Measurements from ENCODE around the gene FMOD.

The FMOD gene

DNA sequence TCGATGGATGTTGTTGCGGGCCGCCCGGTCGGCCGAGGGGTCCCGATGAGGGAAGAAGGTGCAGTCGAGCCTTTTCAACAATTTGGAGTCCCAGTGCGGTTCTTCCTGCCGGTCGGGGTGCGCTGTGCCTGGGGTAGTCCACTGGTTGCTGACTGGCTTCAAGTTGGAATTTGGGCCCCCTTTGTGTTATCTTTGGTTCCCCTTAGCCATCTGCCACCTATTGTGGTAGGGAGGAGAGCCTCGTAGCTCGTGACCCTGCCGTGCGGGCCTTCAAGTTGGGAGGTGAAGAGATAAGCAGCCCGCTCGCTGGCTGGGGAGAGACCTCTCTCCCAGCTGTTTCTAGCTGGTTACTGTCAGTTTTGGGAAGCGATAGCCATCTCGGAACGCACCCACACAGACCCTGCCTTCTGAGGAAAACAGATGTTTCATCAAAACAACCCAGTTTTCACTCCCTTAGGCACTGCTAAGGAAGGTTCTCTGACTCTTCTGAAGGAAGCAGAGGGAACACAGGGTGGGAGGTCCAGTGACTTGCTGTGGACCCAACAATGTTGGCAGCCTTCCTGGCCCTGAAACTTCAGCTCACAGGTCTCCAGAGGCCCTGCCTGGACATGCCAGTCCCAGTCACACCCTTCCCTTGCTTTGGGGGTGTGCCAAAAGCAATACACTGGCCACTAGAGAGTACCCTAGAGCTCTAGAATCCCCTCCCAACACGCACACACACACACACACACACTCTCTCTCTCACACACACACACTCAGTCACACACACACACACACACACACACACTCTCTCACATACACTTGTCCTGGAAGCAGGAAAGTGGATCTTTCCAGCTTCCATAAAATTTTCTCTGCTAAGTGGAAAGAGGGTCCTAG lies 44.6 kb downstream of the FMOD start (continued):
- TF ChIP-seq, protein P1, sequence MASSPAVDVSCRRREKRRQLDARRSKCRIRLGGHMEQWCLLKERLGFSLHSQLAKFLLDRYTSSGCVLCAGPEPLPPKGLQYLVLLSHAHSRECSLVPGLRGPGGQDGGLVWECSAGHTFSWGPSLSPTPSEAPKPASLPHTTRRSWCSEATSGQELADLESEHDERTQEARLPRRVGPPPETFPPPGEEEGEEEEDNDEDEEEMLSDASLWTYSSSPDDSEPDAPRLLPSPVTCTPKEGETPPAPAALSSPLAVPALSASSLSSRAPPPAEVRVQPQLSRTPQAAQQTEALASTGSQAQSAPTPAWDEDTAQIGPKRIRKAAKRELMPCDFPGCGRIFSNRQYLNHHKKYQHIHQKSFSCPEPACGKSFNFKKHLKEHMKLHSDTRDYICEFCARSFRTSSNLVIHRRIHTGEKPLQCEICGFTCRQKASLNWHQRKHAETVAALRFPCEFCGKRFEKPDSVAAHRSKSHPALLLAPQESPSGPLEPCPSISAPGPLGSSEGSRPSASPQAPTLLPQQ (tag by site-specific recombination; IDR thresholded peaks at IDR 0.05), result peak; percentile 98
- no peak for TF ChIP-seq ZIC2 (tag by site-specific recombination; IDR thresholded peaks at IDR 0.05)
- peak; percentile 92 for TF ChIP-seq ZNF19 (tag by site-specific recombination; IDR thresholded peaks at IDR 0.05; ENCODE audit: low read depth)
- TF ChIP-seq ZXDB (tag by site-specific recombination; IDR thresholded peaks at IDR 0.05), result peak; percentile 95
- TF ChIP-seq, protein P2, sequence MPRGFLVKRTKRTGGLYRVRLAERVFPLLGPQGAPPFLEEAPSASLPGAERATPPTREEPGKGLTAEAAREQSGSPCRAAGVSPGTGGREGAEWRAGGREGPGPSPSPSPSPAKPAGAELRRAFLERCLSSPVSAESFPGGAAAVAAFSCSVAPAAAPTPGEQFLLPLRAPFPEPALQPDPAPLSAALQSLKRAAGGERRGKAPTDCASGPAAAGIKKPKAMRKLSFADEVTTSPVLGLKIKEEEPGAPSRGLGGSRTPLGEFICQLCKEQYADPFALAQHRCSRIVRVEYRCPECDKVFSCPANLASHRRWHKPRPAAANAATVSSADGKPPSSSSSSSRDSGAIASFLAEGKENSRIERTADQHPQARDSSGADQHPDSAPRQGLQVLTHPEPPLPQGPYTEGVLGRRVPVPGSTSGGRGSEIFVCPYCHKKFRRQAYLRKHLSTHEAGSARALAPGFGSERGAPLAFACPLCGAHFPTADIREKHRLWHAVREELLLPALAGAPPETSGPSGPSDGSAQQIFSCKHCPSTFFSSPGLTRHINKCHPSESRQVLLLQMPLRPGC (tag by site-specific recombination; IDR thresholded peaks at IDR 0.05), result no peak
- TF ChIP-seq ZNF558 (tag by site-specific recombination; IDR thresholded peaks at IDR 0.05), result peak; percentile 91
- TF ChIP-seq, protein P3, sequence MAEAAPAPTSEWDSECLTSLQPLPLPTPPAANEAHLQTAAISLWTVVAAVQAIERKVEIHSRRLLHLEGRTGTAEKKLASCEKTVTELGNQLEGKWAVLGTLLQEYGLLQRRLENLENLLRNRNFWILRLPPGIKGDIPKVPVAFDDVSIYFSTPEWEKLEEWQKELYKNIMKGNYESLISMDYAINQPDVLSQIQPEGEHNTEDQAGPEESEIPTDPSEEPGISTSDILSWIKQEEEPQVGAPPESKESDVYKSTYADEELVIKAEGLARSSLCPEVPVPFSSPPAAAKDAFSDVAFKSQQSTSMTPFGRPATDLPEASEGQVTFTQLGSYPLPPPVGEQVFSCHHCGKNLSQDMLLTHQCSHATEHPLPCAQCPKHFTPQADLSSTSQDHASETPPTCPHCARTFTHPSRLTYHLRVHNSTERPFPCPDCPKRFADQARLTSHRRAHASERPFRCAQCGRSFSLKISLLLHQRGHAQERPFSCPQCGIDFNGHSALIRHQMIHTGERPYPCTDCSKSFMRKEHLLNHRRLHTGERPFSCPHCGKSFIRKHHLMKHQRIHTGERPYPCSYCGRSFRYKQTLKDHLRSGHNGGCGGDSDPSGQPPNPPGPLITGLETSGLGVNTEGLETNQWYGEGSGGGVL (tag by site-specific recombination; IDR thresholded peaks at IDR 0.05), result peak; percentile 99
- 0 out of 2 replicates have a peak, but pooled peaks have one; percentile 62 for TF ChIP-seq ZNF707 (tag by site-specific recombination; IDR thresholded peaks at IDR 0.05)
- no peak for TF ChIP-seq ZBTB17 (tag by site-specific recombination; IDR thresholded peaks at IDR 0.05)
- peak; percentile 63 for TF ChIP-seq ZNF629 (tag by site-specific recombination; IDR thresholded peaks at IDR 0.05)
- no peak for TF ChIP-seq ZNF114 (tag by site-specific recombination; IDR thresholded peaks at IDR 0.05)
- peak; percentile 87 for TF ChIP-seq ZBTB21 (tag by site-specific recombination; IDR thresholded peaks at IDR 0.05)
- TF ChIP-seq WT1 (tag by site-specific recombination; IDR thresholded peaks at IDR 0.05), result peak; percentile 33; the same call in 1 of the 2 replicates
- TF ChIP-seq, protein P4, sequence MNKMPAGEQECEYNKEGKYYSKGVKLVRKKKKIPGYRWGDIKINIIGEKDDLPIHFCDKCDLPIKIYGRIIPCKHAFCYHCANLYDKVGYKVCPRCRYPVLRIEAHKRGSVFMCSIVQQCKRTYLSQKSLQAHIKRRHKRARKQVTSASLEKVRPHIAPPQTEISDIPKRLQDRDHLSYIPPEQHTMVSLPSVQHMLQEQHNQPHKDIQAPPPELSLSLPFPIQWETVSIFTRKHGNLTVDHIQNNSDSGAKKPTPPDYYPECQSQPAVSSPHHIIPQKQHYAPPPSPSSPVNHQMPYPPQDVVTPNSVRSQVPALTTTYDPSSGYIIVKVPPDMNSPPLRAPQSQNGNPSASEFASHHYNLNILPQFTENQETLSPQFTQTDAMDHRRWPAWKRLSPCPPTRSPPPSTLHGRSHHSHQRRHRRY (tag by site-specific recombination; IDR thresholded peaks at IDR 0.05), result peak; percentile 99
- peak; percentile 93 for TF ChIP-seq ZNF423 (tag by site-specific recombination; IDR thresholded peaks at IDR 0.05)
- TF ChIP-seq RBAK (tag by site-specific recombination; IDR thresholded peaks at IDR 0.05), result no peak
- TF ChIP-seq ZNF654 (tag by site-specific recombination; IDR thresholded peaks at IDR 0.05; ENCODE audit: low read depth), result no peak
- peak; percentile 77; the same call in 1 of the 2 replicates for TF ChIP-seq ZNF670 (tag by site-specific recombination; IDR thresholded peaks at IDR 0.05; ENCODE audit: low read depth)
- TF ChIP-seq, protein P5, sequence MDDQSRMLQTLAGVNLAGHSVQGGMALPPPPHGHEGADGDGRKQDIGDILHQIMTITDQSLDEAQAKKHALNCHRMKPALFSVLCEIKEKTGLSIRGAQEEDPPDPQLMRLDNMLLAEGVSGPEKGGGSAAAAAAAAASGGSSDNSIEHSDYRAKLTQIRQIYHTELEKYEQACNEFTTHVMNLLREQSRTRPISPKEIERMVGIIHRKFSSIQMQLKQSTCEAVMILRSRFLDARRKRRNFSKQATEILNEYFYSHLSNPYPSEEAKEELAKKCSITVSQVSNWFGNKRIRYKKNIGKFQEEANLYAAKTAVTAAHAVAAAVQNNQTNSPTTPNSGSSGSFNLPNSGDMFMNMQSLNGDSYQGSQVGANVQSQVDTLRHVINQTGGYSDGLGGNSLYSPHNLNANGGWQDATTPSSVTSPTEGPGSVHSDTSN (CRISPR knock-in tag; IDR thresholded peaks at IDR 0.05), result peak; percentile 32; the same call in 1 of the 2 replicates
- TF ChIP-seq ZNF175 (tag by site-specific recombination; IDR thresholded peaks at IDR 0.05), result no peak
- TF ChIP-seq, protein P6, sequence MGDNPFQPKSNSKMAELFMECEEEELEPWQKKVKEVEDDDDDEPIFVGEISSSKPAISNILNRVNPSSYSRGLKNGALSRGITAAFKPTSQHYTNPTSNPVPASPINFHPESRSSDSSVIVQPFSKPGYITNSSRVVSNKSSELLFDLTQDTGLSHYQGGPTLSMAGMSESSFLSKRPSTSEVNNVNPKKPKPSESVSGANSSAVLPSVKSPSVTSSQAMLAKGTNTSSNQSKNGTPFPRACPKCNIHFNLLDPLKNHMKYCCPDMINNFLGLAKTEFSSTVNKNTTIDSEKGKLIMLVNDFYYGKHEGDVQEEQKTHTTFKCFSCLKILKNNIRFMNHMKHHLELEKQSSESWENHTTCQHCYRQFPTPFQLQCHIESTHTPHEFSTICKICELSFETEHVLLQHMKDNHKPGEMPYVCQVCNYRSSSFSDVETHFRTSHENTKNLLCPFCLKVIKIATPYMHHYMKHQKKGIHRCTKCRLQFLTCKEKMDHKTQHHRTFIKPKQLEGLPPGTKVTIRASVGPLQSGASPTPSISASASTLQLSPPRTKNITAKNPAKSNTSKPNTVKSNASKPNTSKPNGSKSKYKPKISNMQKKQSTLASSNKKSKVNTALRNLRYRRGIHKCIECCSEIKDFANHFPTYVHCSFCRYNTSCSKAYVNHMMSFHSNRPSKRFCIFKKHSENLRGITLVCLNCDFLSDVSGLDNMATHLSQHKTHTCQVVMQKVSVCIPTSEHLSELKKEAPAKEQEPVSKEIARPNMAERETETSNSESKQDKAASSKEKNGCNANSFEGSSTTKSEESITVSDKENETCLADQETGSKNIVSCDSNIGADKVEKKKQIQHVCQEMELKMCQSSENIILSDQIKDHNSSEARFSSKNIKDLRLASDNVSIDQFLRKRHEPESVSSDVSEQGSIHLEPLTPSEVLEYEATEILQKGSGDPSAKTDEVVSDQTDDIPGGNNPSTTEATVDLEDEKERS (tag by site-specific recombination; IDR thresholded peaks at IDR 0.05), result no peak
- TF ChIP-seq ZNF571 (tag by site-specific recombination; IDR thresholded peaks at IDR 0.05), result no peak
- TF ChIP-seq ZNF311 (tag by site-specific recombination; IDR thresholded peaks at IDR 0.05; ENCODE audit: borderline replicate concordance), result no peak
- TF ChIP-seq ZNF501 (tag by site-specific recombination; IDR thresholded peaks at IDR 0.05), result peak; percentile 67; the same call in 1 of the 2 replicates
- peak; percentile 66 for TF ChIP-seq ZNF169 (tag by site-specific recombination; IDR thresholded peaks at IDR 0.05)
- TF ChIP-seq BCL11B (tag by site-specific recombination; IDR thresholded peaks at IDR 0.05; ENCODE audit: low read depth), result no peak; the same call in 1 of the 2 replicates
- no peak for TF ChIP-seq ZNF184 (tag by site-specific recombination; IDR thresholded peaks at IDR 0.05)
- no peak for TF ChIP-seq SETDB1 (IDR thresholded peaks at IDR 0.05; ENCODE audit: insufficient read length, low read length)
- TF ChIP-seq ZFP3 (tag by site-specific recombination; IDR thresholded peaks at IDR 0.05; ENCODE audit: low read depth), result peak; percentile 24; the same call in 1 of the 2 replicates
- TF ChIP-seq ZFP37 (tag by site-specific recombination; IDR thresholded peaks at IDR 0.05), result peak; percentile 70; the same call in 1 of the 2 replicates
